ENCODE data around the gene SNX12.
A peak's percentile ranks its signal among the peaks of the same experiment; 100 is the strongest.
"Not testable (repeated sequence)": the region's sequence is repeated elsewhere in the genome, so short reads cannot be mapped to it uniquely, and the experiment has no call there.

SNX12 gene

DNA sequence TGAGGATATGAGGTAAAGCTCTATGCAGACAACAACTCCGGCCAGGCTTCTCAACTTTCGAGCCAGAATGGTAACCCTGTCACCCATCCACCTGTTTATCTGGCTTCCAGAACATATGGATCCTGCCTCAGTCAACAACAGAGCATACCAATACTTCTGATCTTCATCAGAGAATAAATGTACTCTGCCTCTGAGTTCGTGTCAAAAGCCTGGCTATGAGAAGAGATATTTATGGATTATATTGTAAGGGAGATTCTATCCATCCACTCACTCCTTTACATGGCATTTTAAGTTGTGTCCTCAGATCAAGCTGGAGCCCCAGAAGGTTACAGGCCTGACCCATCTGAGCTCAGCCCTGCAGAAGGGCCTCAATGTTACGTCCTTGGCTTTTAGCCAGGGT is 17.8 kb upstream of the SNX12 start:
- no peak for DNase-seq

DNA sequence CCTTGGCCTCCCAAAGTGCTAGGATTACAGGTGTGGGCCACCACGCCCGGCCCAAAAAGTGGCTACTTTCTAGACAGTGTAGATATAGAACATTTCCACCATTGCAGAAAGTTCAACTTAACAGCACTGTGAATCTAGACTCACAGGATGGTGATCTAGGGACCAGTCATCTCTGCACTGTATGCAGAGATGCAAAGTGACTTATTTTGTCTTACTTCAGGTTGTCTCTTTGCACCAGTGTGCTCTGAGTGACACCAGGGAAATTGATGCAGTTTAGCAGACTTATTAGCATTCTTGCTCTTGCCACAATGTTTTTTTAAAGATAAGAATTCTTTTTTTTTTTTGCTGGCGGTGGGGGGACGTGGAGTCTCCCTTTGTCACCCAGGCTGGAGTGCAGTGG is 14.7 kb upstream of the SNX12 start:
- no peak for DNase-seq

DNA sequence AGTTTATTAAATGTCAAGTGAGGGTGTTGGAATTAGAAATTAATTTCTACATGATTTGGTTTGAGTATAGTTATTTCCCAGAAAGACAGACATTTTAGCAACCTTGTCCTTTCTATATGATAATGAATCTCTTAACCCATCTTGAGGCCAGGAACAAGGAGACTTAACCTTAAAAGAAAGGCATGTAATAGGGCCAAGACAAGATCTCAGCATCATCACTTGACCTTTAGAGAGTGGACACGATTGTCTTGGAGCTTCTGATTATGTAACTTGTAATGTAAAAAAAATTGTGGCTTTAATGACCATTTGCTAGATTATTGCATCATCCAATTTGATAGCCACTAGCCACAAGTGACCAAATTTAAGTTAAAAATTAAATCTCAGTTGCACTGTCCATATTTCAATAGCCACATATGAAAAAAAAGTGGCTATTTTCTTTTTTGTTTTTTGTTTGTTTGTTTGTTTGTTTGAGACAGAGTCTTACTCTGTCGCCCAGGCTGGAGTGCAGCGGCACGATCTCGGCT is 14.1 kb upstream of the SNX12 start:
- no peak for DNase-seq

DNA sequence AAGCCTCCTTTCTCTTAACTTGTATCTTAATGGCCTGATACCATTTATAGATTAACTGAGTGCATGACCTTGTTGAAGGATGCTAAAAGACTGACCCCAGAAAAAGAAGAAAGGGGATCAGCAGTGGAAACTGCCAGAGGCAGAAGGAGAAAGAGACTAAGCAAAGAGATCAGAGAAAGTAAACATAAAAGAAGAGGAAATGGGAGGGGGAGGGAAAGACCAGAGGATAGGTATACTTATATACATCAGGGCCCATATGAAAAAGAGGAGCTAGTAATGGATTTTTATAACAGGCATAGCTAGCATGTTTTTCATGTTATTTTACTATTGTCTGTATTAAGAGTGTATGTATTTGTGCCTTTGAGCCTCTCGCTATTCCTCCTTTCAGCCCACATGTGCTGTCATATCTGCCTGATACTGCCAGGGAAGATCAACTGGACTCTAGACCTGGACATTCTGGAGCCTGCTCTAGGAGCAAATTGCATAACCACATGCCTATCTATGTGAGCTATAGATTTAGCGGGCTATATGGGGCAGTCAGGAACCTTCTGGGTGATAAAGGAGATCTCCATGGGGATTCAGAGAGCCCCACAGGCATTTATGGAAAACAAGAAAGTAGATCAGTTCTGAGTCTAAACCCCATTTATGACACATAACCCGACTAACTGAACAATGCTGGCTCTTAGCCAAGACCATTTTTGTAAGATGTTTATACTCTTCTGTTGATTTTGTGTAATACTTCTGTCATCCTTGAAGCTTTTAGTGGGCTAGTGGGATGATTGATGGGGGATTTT is 13.4 kb upstream of the SNX12 start:
- no peak for DNase-seq

DNA sequence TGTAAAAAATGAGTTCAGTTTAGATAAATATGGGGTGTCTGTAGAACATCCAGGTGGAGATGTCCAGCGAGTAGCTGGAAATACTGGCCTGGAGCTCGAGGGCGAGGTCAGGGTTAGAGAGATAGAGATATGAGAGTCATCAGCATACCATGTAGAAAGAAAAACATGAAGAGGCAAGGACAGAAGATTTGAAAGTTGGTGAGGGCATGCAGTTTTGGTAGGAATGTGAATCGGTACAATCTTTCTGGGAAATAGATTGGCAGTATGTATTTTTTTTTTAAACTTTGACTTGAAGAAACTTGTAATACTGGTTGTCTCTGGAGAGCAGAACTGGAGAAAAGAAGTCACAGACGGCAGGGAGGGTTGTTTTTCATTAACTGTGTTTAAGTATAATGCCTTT is 2.4 kb upstream of the SNX12 start:
- no peak for DNase-seq

DNA sequence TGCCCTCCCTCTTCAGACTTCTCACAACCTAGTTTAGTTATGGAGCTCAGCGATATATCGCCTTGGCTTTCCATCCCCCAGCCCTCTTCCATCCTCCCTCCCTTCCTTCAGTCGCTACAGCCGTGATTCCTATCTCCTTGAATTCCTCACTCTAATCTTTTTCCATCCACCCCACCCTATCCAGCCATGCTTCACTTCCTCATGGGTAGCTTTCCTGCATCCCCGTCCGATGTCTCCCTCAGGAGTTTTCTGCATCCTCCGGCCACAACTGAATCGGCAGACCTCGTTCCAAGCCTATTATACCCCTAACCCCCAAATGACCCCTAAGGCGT is 456 bp downstream of the SNX12 start:
- DNase-seq = no peak

DNA sequence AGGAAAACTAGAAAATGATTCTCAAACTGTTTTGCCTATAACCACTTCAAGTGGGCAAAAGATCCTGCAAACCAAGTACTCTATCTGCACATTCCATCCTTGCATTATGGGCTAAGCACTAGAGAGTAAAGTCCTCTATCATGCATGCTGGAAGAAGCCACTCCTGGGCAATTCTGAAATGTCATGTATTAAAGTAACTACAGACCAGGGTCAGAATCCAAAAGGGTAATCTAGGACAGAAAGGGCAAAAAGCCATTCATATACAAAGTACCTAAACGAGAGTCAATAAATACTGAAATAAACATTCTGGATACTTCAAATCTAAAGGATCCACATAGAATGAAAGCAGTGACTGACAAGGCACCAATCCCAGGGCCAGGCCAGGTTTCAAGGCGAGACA is 1.0 kb downstream of the SNX12 start:
- no peak for DNase-seq

DNA sequence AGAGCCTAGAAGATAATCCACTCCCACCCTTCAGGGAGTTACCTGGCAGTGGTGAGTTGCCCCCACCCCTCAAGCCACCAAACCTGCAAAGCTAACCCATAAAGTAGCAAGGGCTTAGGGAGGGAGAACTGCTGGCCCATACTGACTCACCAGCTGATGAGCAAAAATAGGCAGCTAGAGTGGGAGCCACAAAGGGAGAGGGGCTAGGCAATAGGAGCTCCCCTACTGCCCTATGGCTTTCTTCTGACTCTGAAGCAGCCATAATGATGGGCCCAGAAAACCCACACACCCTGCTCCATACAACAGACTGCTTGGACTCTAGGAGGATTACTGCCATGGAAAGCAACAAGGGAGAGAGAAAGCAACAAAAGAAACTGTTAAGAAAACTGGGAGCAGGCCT is 8.0 kb downstream of the SNX12 start:
- no peak for DNase-seq

DNA sequence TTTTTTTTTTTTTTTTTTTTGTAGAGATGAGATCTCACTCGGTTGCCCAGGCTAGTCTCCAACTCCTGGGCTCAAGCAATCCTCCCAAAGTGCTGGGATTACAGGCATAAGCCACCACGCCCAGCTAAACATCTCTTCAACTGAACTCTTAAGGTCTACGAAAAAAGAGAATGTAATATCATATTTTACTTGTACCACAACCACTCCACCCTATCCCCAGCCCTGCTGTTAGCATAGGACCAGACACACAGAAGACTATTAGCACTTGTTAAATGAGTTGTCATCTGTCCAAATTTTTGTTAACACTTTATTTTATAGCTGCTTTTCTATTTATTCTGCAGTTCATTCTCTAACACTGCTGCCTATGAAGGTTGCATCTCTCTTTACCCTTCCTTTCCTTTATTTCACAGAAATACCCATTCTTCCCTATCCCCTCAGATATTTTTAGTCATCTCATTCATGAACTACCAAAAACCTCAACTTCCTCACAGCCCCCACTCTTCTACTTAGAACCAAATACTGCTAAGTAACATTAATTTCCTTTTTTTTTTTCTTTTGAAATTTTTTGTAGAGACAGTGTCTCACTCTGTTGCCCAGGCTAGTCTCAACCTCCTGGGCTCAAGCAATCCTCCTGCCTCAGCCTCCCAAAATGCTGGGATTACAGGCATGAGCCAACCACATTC is 10.1 kb downstream of the SNX12 start:
- peak; percentile 54 for DNase-seq

DNA sequence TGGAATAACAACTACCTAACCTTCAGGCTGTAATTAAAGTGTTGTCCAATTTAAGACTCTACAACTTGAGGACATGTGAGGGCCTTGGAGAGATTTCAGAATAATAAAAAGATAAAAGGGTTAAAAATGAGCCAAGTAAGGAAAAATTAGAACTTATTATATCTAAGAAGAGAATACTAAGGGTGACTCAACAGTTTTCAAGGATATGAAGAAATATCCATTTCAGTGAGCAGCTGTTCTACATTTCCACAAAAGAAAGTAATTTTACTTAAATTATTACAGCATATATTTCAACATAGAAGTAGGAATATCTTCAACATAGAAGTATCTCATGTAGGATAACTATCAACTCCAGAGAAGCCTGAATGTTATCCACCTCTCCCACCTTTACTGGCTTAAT is 11.3 kb downstream of the SNX12 start:
- DNase-seq = peak; percentile 38

DNA sequence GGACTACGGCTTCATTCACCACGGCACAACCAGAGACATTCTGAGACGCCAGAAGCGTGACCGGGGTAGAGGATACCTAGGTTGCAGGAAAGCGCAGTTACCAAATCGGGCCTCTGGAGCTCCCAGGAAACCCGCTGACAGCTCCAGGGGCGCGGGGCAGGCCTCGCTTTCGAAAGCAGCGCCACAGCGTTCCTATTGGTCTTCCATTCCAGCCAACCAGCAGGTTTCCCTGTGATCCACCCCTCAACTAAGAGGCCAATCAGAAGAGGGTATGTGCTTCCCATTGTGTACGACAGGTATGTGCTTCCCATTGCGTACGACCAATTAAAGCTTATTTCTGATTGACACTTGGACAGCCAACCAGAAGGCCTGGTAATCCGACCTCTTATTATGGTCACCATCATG is 14.9 kb downstream of the SNX12 start:
- peak; percentile 61 for DNase-seq

DNA sequence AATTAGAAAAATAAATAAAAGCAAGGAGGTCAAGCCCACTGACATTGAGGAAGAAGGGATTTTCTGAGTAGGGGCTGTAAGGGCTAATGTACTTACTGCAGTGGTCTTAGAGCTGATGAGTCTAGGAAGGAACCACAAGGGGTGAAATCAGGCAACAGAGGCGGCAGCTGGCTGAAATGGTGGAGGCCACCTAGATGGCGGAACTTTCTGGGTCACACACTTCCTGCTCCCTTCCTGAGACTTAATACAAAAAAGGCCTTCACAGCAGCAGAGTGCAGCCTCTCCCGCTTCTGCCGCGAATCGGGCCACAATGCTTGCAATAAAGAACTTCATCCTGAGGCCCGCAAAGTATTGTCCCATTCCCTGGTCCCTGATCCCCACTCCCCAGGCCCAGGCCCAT is 15.4 kb downstream of the SNX12 start:
- DNase-seq = no peak

DNA sequence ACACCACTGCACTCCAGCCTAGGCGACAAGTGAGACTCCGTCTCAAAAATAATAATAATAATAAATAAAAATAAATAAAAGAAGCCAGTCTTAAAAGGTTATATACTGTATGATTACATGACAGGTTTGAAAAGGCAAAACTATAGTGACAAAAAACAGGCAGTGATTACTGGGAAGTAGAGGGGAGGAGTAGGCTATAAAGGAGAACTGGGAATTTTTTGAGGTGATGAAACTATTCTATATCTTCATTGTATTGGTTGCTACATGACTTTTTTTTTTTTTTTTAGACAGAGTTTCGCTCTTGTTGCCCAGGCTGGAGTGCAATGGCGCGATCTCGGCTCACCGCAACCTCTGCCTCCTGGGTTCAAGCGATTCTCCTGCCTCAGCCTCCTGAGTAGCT is 20.2 kb downstream of the SNX12 start:
- not testable (repeated sequence) for DNase-seq

DNA sequence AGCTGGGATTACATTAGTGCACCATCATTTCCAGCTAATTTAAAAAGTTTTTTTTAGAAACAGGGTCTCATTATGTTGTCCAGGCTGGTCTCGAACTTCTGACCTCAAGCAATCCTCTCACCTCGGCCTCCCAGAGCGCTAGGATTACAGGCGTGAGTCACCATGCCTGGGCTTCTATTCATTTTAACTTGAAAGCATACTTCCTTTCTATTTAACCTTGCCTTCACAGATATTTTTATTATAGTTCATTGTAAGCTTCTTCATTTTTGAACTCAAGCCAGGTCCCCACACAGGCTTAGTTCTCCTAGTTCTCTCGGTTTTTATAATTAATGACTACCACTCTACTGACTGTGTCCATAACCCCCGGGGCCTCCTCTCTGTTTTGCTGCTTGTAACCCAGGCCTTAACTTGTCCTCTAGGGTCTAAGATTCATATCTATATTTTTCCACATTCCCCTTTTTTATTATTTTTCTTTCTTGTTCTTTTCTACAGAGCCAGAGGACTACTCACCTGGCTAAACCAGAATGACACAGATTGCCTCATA is 50.7 kb downstream of the SNX12 start:
- DNase-seq = no peak
